IPS-NIHi7 (cell line): ENCODE data around the gene CPLX1.
"Not testable (repeated sequence)": the region's sequence is repeated elsewhere in the genome, so short reads cannot be mapped to it uniquely, and the experiment has no call there.

Source experiments
- DNase-seq: peaks from one replicate; pipeline ENCODE4 v3.0.0; 2012; ENCODE audit warnings: mixed read lengths; ENCODE audit errors: extremely low spot score

CPLX1 gene

GRCh38 chr4:776743-777441, 49.0 kb downstream of the CPLX1 start:
- no peak for DNase-seq

GRCh38 chr4:775485-775884, 50.4 kb downstream of the CPLX1 start:
- not testable (repeated sequence) for DNase-seq

GRCh38 chr4:774419-775092, 51.4 kb downstream of the CPLX1 start:
- not testable (repeated sequence) for DNase-seq

DNA sequence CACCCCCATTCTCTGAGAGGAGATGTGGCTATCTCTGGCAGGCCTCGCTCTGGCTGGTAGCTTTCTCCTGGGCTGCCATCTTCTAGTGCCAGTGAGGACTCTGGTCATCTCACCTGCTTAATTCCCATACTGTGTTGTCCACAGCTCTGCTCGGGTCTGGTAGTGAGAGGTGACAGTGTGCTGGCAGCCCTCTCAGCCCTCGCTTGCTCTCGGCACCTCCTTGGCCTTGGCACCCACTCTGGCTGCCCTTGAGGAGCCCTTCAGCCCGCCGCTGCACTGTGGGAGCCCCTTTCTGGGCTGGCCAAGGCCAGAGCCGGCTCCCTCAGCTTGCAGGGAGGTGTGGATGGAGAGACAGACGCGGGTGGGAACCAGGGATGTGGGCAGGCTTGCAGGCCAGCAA, 52.7 kb downstream of the CPLX1 start:
- DNase-seq = no peak

DNA sequence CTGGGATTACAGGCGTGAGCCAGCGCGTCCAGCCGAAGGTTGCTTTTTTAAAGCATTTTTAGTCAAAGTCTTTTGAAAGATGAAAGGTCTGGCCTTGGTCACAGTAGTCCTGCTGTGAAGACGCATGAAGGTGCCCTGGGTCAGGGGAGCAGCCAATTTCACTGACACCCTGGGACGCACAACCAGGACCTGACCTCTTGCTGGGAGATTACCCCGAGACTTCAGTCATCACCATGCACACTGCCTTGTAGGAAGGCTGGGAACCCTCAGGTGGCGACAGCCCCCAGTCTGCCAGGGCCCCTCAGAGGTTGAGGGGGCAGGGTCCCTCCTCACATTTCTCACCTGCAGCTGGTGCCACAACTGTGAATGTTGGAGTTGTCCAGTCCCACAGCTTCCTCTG, 53.2 kb downstream of the CPLX1 start:
- DNase-seq = no peak

DNA sequence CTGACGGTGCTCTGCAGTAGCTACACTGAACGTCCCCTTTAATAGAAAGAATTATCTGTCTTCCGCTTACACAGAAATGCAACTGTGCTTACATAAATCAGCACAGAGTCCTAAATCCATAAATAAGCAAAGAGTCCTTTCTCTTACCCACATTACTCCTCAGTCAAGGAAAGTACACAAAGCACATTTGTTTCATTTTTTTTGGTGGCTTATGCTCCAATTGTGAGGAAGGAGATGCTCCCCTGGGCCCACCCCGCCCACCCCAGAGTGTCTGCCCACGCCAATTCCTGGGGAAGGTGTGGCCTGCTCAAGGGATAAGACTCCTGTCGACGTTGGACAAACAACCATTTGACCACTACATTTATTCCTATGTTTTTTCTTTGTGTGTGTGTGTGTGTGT, 53.8 kb downstream of the CPLX1 start:
- no peak for DNase-seq

DNA sequence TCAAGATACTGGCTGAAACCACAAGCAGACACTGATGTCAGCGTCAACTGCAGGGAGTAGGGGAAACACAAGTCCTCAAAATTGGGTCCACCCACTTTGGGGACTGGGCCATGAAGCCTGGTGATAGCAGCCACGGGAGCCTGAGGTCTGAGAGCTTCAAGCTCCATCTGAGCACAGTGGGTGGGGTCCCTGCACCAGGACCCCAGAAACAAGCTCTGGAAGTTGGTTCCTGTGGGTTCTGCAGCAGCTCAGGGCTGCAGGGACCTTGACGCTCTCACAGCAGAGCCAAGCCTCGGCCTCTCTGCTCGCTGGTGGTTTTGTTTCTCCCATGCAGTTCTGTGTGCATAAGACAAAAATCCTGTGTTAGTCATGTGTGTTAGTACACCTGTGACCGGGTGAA, 54.5 kb downstream of the CPLX1 start:
- DNase-seq = no peak

- no peak for DNase-seq
These were observed 55.9 kb downstream of the CPLX1 start for GRCh38 chr4:770022-770421.

DNA sequence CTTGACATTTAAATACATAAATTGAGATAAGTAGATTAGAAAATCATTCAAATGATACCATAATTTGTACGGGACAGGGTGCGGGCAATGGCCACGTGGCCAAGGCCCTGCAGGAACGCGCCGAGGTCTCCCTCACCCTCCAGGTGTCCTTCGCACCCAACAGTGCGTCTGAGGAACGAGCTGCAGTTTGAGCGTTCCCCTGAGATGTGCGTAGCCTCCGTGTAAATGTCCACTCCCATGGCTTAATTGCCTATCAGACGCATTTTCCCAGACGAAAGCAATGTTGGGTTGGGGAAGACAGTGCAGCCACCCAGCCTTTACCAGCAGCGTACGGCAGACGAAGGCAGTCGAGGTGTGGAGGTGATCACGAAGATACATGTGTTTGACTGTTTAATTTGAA, 56.4 kb downstream of the CPLX1 start:
- no peak for DNase-seq

GRCh38 chr4:768995-769394, 56.9 kb downstream of the CPLX1 start:
- DNase-seq = no peak

GRCh38 chr4:768076-768475, 57.9 kb downstream of the CPLX1 start:
- no peak for DNase-seq

GRCh38 chr4:766559-767283, 59.2 kb downstream of the CPLX1 start:
- peak; percentile 42 for DNase-seq

GRCh38 chr4:766152-766515, 59.8 kb downstream of the CPLX1 start:
- no peak for DNase-seq

- DNase-seq = no peak
These were observed 61.3 kb downstream of the CPLX1 start for GRCh38 chr4:764405-765169.

DNA sequence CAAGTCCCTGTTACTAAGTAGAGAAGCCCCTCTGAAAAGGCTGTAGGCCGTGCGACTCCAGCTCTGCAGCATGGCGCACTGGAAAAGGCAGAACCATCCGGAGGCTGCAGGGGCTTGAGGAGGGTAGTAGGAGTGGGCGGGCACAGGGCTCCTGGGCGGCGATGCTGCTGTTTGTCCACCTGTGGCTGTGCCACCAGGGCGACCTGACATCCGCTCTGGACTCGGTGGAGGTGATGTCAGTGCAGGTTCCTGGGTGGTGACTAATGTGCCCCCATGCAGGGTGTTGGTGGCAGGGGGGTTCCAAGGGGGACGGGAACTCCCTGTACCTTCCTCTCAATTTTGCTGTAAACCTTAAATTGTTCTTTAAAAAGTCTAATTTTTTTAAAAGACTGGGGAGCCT, 62.0 kb downstream of the CPLX1 start:
- no peak for DNase-seq

DNA sequence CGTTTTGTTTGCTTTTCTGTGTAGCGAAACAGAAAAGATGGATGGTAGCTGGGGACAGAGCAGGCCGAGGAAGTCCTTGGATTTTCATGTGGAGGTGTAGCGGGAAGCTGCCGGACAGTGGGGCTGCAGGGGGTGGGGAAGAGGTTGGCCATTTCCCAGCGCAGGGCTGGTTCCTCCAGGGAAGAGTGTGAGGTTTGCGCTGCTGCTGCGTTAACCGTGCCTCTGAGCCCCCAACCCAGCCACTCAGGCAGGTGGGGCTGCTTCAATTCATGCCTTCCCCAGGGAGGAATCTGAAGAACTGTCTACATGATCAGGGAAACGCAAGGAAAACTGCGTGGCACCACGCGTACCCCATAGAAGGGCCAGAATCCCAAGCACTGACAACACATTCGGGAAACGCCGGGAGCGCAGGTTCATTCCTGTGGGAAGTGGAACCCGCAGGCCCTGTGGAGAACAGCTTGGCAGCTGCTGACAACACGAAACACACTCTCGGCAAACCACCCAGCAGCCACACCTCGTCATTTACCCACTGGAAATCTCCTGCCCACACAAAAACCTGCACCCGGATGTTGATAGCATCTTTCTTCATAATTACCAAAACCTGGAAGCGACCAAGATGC, 62.6 kb downstream of the CPLX1 start:
- no peak for DNase-seq

GRCh38 chr4:762211-763190, 63.4 kb downstream of the CPLX1 start:
- no peak for DNase-seq

GRCh38 chr4:761739-762138, 64.2 kb downstream of the CPLX1 start:
- DNase-seq = no peak

DNA sequence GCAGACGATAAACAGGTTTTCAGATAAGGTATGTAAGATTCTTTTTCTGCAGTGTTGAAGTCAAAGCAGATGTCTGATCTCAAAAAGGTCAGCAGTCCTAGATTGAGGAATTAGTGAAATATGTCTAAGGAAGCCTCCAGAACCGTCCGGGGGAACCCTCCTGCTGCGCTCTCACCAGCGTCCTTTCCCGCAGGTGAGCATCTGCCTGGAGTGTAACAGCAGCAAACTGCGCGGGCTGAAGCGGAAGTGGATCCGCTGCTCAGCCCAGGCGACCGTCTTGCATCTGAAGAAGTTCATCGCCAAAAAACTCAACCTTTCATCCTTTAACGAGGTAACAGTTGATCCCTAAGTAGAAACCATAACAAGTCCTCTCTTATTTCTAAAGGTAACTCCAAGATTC, 64.8 kb downstream of the CPLX1 start:
- no peak for DNase-seq

- DNase-seq = no peak
These were observed 65.3 kb downstream of the CPLX1 start for GRCh38 chr4:760616-761015.

- DNase-seq = not testable (repeated sequence)
These were observed 66.1 kb downstream of the CPLX1 start for GRCh38 chr4:759810-760209.
